GM23248 (cell line): ENCODE results near the gene PTGER3.

Experiments used
- EZH2 ChIP-seq: fragments of 200-600 bp; sonication (generic); IDR thresholded peaks from 2 replicates; pipeline ENCODE4 v1.6.1; 2018; ENCODE audit warnings: antibody characterized with exemption, mild to moderate bottlenecking; ENCODE audit not compliant: insufficient read depth, poor library complexity, severe bottlenecking
- EZH2phosphoT487 ChIP-seq: fragments of 200-600 bp; sonication (generic); IDR thresholded peaks from 2 replicates; pipeline ENCODE4 v1.6.1; 2018; ENCODE audit warnings: antibody characterized with exemption, moderate library complexity, mild to moderate bottlenecking, low read depth; ENCODE audit not compliant: insufficient read depth

DNA sequence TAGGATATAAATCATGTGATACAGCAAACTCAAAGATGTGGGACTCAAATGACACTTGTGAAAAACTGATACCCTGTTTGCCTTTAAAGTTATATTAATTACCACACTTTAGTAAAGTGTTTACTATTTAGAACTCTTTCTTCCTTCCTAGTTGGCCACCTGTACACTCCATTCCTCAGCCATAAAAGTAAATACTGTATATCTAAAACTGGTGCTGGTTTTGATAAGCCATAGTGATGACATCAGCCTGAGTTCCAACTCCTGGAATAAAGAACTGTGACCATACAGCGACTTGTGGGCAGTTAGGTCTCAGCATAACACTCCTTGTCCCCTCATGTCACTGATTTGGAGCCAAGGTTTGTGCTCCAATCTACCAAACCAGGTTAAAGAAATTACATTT lies 2.8 kb downstream of the PTGER3 start:
- TF ChIP-seq EZH2 (no peak), EZH2phosphoT487 (no peak)
